Fibroblast of peridontal ligament (primary cell): Measurements from ENCODE around the gene USP25.

Source experiments
- DNase-seq: peaks from one replicate; pipeline ENCODE4 v3.0.0-alpha.2; 2010; ENCODE audit errors: extremely low read depth

USP25 gene

DNA sequence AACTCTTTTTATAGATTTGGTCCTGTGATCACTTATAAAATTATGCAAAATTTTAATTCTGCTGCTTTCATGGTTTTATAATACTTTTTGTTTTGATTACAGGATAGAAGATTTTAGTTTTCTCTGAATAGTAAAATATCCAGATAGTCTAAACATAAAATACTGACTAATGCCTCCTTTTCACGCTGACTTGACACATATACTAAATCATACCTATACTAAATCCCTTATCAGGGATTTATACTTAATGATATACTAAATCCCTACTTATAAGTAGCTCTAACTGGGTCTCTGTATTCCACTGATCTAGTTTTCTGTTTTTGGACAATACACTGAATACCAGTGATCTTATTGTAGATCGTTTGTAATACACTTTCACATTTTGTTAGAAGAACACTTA lies 128.0 kb downstream of the USP25 start:
- DNase-seq = no peak

DNA sequence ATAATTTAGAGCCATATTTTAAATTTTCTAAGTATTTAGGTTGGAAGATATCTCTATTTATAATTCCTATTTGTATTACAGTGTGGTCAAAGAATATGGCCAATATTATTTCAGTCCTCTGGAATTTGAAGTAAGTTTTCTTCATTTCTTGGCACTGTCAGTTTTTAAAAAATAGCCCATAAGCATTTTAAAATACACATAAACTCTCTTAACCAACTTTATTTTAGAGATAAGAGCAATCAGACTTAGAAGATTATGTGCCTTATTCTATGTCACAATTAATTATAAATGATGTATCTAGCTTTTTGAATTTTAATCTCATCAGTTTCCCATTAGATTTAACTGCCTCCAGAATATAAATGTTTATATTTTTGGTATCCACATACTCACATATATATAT lies 130.8 kb downstream of the USP25 start:
- DNase-seq = no peak

DNA sequence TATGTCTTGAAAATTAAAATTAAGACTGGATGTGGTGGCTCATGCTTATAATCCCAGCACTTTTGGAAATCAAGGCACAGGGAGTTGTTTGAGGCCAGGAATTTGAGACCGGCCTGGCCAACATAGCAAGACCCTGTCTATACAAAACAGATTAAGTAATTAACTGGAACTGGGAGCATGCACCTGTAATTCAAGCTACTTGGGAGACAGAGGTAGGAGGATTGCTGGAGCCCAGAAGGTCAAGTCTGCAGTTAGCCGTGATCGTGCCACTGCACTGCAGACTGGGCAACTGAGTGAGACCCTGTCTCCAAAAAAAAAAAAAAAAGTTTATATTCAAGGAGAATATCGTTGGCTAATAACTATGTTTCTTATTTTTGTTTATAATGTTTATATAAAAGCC lies 139.2 kb downstream of the USP25 start:
- DNase-seq = no peak

DNA sequence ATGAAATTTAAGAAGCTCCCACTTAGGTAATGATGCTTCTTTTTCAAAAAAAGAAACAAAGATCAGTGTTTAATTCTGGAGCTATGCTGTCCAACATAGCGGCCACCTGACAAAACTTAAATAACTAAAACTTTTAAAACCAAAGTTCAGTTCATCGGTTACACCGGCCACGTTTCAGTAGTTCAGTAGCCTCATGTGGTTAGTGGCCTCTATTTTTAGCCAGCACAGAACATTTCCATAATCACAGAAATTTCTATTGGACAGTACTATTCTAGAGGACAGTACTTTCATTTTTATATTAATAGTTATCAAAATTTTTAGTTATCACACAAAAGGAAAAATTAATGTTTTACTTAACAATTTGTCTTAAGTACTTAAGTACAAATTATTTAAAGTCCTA lies 141.0 kb downstream of the USP25 start:
- no peak for DNase-seq

DNA sequence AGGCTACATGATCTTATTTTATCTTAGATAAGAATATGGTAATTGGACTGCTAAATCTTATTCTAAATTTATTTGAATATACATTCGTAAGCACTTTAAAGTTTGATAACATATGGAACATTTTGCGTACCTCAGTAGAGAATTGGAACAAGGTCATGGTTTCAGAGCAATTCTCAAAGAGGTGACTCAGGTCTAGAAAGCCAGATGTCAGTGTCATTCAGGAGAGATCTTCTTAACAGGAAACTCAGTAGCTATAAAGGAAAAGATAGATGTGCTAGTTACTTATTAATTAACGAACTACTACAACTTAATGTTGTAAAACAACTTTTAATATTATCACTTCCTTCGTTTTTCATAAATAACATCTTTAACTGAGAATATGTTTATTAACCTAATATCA lies 142.5 kb downstream of the USP25 start:
- DNase-seq = no peak

DNA sequence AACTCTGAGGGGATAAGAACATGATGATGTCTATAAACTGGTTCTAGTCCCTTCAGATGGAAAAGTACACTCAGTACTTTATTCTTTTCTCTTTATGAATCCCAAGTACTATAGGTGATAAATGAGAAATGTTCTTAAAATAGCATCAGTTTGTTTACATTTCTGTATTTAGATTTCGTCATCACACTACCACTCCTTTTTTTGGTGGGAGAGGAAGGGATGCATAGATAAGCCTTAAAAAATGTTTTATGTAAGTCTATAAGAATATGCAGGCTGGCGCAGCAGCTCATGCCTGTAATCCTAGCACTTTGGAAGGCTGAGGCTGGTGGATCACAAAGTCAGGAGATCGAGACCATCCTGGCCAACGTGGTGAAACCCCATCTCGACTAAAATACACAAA lies 144.8 kb downstream of the USP25 start:
- no peak for DNase-seq

DNA sequence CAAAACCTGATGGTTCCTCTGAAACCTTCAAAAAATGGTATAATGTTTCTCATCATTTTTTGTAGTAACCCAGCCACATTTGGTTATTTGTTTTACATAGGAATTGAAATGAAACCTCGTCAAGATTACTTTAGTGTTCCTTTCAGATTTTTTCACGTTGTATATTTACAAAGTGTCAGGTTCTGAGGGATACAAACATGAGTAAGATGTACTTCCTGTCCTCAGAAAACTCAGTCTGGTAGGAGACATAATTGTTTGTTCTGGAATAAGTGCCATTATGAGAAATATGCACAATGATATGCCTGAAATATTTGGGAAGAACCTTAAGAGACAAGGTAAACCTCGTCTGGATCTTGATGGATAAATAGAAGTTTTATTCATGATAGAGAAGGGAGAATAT lies 145.5 kb downstream of the USP25 start:
- no peak for DNase-seq

DNA sequence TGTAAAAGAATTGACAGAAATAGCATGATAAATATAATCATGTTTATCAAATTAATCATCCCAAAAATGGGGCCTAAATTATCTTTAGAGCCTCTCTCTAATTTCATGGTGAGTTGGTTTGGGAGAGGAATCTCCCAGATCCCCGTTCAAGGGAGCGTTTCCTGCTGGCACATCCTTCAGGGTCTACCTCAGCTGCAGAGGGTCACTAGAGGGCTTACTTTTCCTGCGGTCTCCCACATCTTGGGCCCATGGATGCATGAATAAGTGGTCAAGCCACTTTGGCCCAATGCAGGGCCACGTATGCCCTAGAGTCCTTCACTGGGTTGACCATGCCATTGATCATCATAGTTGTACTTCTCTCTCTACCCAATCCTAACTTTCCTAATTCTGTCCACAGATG lies 164.1 kb downstream of the USP25 start:
- DNase-seq = no peak

DNA sequence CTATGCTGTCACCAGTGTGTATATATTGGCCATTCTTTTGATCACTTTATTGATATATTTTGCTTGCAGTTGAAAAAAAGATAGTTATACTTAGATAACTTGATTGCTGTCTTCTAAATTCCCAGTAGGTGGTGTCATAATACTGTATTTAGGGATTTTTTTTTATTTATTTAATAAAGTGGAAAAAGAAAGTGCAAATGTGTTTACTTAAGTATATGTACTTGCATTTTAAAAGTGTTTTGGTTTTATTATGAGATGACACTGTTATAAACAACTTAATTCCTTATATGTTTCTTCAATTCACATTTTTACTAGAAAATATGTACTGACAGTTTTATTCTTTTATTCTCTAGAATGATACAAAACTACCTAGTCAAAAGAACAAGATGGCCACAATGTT lies 164.8 kb downstream of the USP25 start:
- DNase-seq = peak; percentile 71

DNA sequence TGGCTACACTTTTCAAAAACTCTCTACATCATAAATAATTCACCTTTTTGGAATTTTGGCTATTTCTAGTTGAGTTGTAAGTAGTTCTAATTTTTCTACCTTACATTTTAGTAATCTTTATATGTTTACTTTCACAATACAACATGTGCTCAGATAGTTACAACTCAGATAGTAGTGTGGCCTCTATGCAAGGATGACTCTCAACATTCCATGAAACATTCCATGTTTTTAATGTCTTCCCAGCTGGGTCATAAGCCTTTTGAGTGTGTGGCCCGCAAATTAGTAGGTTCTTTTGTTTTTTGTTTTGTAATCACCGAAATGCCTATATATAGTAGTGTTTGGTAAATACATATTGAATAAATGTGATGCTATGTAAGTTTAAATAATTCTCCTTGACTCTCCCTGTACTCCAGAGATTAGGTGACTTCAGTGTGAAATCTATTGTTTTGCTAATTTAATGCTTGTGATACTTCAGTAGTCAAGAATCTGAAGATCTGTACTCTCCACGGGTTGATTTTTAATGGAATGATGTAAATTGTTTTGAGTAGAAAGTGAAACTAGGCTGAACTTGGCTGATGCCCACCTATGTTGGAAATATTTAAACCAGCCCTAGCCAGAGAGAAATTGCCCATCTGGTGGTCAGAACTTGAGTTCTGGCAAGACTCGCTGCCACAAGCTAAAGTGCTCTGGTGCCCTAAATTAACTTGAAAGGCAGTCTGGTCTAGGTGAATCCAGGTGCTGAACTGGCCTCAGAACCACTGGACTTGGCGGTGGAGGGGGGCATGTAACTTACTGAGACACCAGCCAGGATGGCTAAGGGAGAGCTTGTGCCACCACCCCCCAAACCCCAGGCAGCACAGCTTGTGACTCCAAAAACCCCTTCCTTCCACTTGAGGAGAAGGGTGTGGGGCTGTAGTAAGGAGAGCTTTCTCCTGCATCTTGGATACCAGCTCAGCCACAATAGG lies 165.6 kb downstream of the USP25 start:
- peak; percentile 60 for DNase-seq

DNA sequence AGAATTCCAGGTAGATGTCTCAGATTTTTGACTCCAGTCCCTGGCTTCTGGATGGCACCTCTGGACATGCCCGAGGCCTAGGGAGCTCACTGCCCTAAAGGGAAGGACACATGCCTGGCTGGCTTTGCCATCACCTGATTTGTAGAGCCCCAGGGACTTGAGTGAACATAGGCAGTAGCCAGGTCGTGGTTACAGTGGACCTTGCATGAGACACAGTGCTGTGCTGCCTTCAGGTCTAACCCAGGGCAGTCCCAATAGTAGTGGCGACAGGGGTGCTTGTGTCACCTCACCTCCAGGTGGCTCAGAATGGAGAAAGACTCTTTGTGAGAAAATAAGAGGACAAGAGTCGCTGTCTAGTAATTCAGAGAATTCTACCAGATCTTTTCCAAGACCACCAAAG lies 166.7 kb downstream of the USP25 start:
- DNase-seq = no peak

DNA sequence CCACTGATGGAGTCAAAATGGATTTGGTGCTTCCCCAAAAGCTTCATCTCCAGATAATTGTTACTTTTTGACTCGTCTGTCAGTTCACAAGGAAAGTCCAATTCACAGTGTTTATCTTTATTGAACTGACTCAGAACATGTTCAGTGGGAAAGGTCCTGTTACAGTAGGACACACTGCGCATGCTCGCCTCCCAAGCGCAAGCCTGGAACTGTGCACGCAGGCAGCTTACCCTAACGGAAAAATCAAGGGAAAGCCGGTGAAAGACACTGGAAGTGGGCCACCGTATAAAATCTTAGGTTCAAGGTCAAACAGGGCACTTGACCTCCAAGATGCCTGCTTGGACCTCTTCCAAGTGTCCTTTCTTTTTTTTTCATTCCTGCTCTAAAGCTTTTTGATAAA lies 174.6 kb downstream of the USP25 start:
- no peak for DNase-seq

DNA sequence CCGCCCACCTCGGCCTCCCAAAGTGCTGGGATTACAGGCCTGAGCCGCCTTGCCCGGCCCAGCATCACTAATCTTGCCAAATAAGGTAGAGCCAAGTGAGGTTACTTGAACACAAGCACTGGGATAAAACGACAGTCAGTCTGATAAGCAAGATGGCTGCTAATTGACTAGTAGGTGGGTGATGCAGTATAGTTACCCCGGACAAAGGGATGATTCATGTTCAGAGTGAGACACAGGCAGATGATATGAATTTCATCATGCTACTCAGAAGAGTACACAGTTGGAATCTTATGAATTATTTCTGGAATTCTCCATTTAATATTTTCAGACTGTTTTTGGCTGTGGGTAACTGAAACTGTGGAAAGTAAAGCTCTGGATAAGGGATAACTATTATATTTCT lies 178.4 kb downstream of the USP25 start:
- DNase-seq = peak; percentile 16

DNA sequence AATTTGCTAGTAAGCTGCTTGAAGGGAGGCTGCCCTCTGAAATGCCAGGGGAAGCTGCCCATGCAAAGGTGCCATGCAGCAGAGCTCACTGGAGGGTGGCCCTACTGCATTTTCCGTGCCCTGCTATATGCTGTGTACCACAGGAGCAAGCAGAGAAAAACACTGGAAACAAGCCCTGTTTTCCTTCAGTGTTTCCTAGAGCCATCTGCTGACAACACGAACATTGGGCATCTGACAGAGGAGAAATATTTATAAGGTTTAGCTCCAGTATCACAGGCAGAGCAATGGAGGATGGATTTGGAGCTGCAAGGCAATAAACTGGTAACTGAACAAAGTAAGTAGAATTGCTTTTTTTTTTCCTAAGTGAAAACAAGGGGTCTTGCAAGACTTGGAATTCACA lies 198.4 kb downstream of the USP25 start:
- no peak for DNase-seq

DNA sequence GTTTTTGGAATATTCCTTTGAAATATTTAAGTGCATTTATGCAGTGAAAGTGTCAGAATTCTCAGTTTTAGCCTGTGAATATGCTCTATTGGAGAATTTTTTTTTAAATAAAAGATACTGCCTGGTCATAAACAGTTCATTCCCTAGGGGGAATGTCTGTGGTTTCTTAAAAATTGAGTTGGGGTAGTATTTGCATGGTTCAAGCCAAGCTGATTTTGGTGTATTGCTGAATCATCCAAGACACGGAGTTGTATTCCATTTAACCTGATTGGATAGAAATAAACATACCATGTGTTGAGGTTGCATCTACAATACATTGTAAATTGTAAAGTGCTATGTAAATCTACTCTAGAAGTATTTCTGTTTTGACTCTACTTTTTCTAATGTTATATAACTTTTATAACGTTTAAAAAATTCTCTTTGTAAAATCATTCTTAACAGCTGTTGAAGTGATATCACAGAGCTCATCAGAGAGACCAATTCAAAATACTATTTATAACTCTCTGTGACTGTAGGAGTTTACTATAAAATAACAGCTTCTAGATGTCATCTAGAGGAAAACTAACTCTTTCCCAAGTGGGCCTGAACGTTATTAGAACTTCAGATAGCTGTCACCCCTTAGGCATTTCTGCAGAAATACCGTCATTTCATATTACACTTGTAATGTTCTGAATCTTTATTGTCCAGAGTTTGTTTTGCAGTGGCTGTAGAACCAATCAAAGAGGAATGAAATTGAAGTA lies 199.1 kb downstream of the USP25 start:
- DNase-seq = peak; percentile 30

DNA sequence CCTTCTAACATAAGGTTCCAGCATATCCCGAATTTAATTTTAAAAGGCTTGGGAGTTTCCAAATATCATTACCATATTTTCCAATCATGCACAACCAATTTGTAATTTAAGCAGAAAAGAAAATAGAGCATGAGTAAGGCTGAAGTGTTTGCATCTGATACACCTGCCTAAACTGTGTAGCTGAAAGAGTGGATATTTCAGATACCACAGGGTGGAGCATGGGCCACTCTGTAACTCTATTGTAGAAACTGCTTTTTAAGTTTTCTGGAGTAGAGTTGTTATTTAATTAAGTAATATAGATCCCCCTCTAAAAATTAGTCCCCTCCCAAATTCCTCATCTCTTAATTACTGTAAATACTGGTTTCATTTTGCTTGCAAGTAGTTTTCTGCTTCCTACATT lies 199.8 kb downstream of the USP25 start:
- DNase-seq = no peak
